ENCODE results near the gene LPAR5. TPM values are rescaled to one million over a fixed set of nuclear protein-coding genes. Genes with fewer than 3 reads are reported as not detected.

LPAR5 gene
- total RNA-seq, 4 donors from 2014 or later, result 0.61 to 1.3 TPM; not detected in 2

- intact Hi-C loops (cut with DNase I; ENCODE audit: low total_unique reads), result no loop called here
- no peak for DNase-seq
- Histone ChIP-seq H3K36me3 (no peaks in the 10 kb centered on the region), H3K27ac (no peak overlapping the region), H3K9me3 (no peaks in the 10 kb centered on the region), H3K27me3 (no peaks in the 10 kb centered on the region), H3K4me1 (no peaks in the 10 kb centered on the region), H3K4me3 (no peak overlapping the region)
- TF ChIP-seq POLR2A (IDR thresholded peaks at IDR 0.05) (no peak), CTCF (IDR thresholded peaks at IDR 0.05) (no peak)
Observed at GRCh38 chr12:6640497-6640896, 4.7 kb upstream of the LPAR5 start.

- Histone ChIP-seq H3K27ac (no peak overlapping the region), H3K36me3 (no peaks in the 10 kb centered on the region), H3K9me3 (no peaks in the 10 kb centered on the region), H3K4me3 (no peak overlapping the region), H3K27me3 (no peaks in the 10 kb centered on the region), H3K4me1 (no peaks in the 10 kb centered on the region)
- TF ChIP-seq CTCF (IDR thresholded peaks at IDR 0.05), result no peak
- no peak for TF ChIP-seq POLR2A (IDR thresholded peaks at IDR 0.05)
- DNase-seq, result no peak
- intact Hi-C loops (cut with DNase I; ENCODE audit: low total_unique reads), result no loop called here
Observed at GRCh38 chr12:6639151-6639801, 3.5 kb upstream of the LPAR5 start.

GRCh38 chr12:6638305-6638704 lies 2.5 kb upstream of the LPAR5 start:
- Histone ChIP-seq H3K27me3 (no peaks in the 10 kb centered on the region), H3K36me3 (no peaks in the 10 kb centered on the region), H3K9me3 (no peaks in the 10 kb centered on the region), H3K4me1 (no peaks in the 10 kb centered on the region), H3K27ac (no peak overlapping the region), H3K4me3 (no peak overlapping the region)
- DNase-seq, result no peak
- intact Hi-C loops (cut with DNase I; ENCODE audit: low total_unique reads), result no loop called here
- TF ChIP-seq POLR2A (IDR thresholded peaks at IDR 0.05) (no peak), CTCF (IDR thresholded peaks at IDR 0.05) (no peak)

- no peaks in the 10 kb centered on the region for H3K27me3 ChIP-seq
- H3K4me3 ChIP-seq, result no peak overlapping the region
- no peak overlapping the region for H3K27ac ChIP-seq
- no peaks in the 10 kb centered on the region for H3K4me1 ChIP-seq
- no peak for DNase-seq
- H3K9me3 ChIP-seq, result no peaks in the 10 kb centered on the region
- H3K36me3 ChIP-seq, result no peaks in the 10 kb centered on the region
- intact Hi-C loops (cut with DNase I; ENCODE audit: low total_unique reads), result no loop called here
- TF ChIP-seq CTCF (IDR thresholded peaks at IDR 0.05) (no peak), POLR2A (IDR thresholded peaks at IDR 0.05) (no peak)
Observed at GRCh38 chr12:6635375-6635855, 344 bp downstream of the LPAR5 start.

GRCh38 chr12:6632026-6632983 lies 3.5 kb downstream of the LPAR5 start:
- DNase-seq, result no peak
- no peaks in the 10 kb centered on the region for H3K27me3 ChIP-seq
- no peaks in the 10 kb centered on the region for H3K4me1 ChIP-seq
- TF ChIP-seq CTCF (IDR thresholded peaks at IDR 0.05) (no peak), POLR2A (IDR thresholded peaks at IDR 0.05) (no peak)
- H3K4me3 ChIP-seq, result no peak overlapping the region
- no peaks in the 10 kb centered on the region for H3K9me3 ChIP-seq
- H3K36me3 ChIP-seq, result no peaks in the 10 kb centered on the region
- intact Hi-C loops (cut with DNase I; ENCODE audit: low total_unique reads), result no loop called here
- H3K27ac ChIP-seq, result peak overlapping the region in 1 of 2 donors; percentile 46

All from uterus (tissue), 4 donors.